Stimulated activated CD4-positive, alpha-beta T cell treated with anti-CD3 and anti-CD28 coated beads, Interleukin-4, amount 100 ng/mL, for 24 hours (primary cell): ENCODE results near the gene UBTD1.
"Not testable (repeated sequence)": the region's sequence is repeated elsewhere in the genome, so short reads cannot be mapped to it uniquely, and the experiment has no call there.

Experiments used
- DNase-seq: peaks from one replicate; pipeline ENCODE4 v3.0.0-alpha.2; 2020

UBTD1 gene

DNA sequence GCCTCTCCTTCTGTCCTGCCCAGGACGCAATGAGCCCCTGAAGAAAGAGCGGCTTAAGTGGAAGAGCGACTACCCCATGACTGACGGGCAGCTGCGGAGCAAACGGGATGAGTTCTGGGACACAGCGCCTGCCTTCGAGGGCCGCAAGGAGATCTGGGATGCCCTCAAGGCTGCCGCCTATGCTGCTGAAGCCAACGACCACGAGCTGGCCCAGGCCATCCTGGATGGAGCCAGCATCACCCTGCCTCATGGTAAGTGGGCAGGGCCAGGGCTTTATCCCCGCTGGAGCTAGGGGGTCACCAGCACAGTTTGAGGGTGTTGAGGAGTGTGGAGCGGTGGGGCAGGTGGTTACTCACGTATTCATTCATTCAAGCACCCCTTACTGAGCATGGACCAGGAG lies 69.2 kb downstream of the UBTD1 start:
- no peak for DNase-seq

- no peak for DNase-seq
Measured at GRCh38 chr10:97570146-97570788, 71.5 kb downstream of the UBTD1 start.

DNA sequence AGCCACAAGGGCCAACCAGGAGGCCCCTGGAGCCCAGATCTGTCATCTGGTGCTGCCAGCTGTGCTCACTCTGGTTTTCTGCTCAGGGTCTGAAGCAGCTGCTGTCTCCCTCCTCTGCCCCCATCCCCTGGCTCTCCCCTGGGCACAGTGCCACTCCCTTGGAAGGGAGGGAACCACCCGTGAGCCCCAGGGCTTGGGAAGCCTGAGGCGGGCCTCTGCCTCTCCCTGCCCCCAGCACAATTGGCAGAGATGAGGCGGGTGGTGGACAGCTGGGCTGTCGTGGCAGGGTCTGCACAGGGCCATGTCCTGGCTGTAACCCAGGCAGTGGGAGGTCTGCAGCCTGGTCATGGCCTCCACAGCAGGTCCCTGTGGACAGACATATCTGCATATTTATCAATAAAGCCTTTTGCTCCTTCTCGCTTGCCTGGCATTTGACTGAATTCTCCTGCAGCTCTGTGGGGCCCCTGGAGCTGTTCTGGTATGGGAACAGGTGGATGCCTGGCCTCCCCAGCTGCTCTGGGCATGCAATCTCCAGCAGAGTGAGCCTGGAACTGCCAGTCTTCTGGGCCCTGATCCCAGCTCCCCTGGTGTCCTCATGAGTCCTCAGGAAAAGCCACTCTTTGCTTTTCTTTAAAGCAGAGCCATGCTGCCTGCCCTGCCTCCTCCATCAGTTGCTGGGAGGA lies 72.2 kb downstream of the UBTD1 start:
- no peak for DNase-seq

GRCh38 chr10:97571622-97572021 lies 72.9 kb downstream of the UBTD1 start:
- no peak for DNase-seq

DNA sequence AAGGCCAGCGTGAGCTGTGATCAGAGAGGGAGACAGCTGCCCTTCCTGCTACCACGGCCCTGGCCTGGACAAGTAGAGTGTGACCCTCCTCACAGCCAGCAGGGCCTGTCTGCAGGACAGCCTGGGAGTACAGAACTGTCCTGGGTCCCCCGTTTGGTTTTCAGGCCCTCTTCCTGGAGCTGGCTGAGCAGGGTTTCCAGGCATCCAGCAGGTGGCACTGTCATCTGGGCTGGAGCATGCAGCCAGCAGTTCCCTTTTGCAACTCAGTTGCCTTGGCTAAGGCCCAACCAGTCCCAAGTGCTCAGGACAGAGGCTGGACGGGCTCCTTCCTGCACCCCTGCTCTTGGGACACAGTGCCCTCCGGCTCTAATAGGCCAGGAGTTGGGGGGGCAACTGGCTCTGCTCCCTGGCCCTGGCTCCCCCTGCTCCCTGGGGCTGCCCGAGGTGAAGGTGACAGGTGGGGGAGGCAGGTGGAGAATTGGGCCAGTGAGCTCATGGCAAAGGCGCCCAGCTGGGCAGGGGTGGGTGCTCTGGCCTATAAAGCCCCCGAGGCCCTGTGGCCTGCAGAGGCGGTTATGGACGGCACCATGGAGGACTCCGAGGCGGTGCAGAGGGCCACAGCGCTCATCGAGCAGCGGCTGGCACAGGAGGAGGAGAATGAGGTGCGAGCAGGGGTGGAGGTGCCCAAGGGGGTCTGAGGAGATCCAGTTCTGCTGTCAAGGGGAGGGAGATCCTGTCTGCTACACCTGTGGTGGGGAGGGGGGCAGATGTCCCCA lies 73.7 kb downstream of the UBTD1 start, which contains the start of gene ANKRD2:
TSS of gene ANKRD2 (plus strand) at position 566 of the 776 bp plus-strand sequence. CDS start at position 576, 10 bp downstream.
- peak; percentile 60 for DNase-seq

GRCh38 chr10:97573021-97573420 lies 74.3 kb downstream of the UBTD1 start:
- no peak for DNase-seq

GRCh38 chr10:97573672-97574071 lies 74.9 kb downstream of the UBTD1 start:
- no peak for DNase-seq

- DNase-seq, result no peak
Measured at GRCh38 chr10:97574374-97575126, 75.8 kb downstream of the UBTD1 start.

GRCh38 chr10:97575127-97575668 lies 76.5 kb downstream of the UBTD1 start:
- no peak for DNase-seq

DNA sequence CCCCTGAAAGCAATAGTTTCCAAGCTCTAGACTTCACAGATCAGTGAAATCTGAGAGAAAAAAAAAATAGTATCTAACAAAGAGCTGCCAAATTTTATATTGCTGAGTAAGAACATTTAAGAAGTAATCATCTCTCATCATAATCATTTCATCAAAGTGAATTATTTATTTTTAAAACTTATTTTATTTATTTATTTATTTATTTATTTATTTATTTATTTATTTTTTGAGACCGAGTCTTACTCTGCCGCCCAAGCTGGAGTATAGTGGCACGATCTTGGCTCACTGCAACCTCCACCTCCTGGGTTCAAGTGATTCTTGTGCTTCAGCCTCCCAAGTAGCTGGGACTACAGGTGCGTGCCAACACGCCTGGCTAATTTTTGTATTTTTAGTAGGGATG lies 77.8 kb downstream of the UBTD1 start:
- DNase-seq, result not testable (repeated sequence)

GRCh38 chr10:97577701-97578100 lies 79.0 kb downstream of the UBTD1 start:
- no peak for DNase-seq

DNA sequence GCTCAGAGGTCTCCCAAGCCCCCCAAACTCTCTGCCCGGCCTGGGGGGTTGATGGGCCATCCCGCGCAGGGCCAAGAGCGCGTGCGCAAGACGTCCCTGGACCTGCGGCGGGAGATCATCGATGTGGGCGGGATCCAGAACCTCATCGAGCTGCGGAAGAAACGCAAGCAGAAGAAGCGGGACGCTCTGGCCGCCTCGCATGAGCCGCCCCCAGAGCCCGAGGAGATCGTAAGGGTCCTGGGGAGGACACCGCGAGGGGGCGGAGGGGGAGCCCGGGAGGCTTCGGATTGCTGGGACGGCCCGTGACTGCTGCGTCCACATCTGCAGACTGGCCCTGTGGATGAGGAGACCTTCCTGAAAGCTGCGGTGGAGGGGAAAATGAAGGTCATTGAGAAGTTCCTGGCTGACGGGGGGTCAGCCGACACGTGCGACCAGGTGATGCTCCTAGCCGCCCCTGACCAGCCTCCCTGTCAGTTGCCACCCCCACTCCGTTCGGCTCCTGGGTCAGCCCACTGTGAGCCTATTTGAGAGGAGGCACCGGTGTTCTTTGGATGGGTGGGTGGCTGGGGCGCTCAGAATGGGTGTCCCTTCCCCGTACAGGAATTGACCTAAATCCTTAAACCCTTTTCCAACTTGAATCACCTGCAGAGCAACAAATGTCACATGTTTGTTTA lies 79.6 kb downstream of the UBTD1 start:
- DNase-seq, result no peak

DNA sequence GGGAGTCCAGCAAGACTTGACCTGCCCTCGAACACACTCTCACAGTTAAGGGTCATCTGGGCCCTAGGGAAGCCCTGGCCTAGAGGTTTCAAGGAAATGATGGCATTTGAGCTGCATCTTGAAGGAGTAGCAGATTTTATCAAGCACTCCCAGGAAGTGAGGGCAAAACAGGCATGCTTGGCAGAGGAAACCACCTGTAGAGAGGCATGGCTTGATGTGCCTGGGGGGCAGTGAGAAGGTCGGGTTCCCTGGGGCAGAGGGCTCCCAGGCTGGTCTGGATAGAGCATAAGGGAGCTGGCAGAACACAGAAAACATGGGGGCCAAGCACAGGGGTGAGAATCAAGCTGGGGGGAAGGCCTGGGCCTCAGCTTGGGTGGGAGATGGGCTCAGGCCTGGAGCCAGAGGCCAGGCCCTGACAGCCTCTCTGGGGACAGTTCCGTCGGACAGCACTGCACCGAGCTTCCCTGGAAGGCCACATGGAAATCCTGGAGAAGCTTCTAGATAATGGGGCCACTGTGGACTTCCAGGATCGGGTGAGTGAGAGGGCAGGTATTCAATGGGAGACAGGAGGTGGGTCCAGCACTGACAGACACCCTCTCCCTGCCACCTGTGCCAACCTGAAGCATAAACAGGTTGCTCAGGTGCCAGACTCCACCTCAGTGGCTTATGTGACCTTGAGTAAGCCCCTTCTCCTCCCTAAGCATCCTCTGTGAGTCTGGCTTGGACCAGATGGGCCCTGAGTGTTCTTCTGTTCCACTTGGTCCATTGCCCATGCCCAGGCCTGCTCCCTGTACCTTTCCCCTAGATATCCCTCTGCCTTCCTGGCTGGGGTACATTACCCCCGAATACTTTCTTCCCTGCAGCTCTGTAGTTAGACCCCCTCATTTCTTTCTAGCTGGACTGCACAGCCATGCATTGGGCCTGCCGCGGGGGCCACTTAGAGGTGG lies 82.0 kb downstream of the UBTD1 start:
- no peak for DNase-seq

- DNase-seq, result no peak
Measured at GRCh38 chr10:97582169-97582568, 83.4 kb downstream of the UBTD1 start.

GRCh38 chr10:97583476-97583875 lies 84.8 kb downstream of the UBTD1 start:
- no peak for DNase-seq

GRCh38 chr10:97584060-97584797 lies 85.5 kb downstream of the UBTD1 start, which contains the start of gene HOGA1:
Gene HOGA1 (plus strand): TSS chr10:97584389. CDS start chr10:97584704, 315 bp downstream.
- no peak for DNase-seq

GRCh38 chr10:97584798-97585438 lies 86.2 kb downstream of the UBTD1 start:
- no peak for DNase-seq

DNA sequence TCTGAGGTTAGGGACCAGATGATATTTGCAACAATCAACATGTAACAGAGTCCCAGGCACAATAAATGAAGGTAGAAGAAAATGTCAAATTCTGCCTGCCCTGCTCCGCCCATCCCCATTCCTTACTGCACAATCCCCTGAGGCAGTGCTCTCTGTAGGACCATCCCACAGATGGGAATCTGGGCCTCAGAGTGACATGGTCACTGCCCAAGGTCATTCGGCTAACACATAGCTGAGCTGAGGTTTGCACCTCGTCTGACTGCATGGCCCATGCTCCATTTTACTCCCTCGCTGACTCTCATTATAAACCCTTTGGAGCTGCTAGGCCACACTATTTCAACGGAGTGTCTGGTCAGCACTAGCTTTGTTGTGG lies 86.7 kb downstream of the UBTD1 start:
- no peak for DNase-seq

- DNase-seq, result no peak
Measured at GRCh38 chr10:97587183-97587582, 88.5 kb downstream of the UBTD1 start.

- no peak for DNase-seq
Measured at GRCh38 chr10:97589479-97589878, 90.8 kb downstream of the UBTD1 start, which contains the start of gene C10orf62. Gene C10orf62 (plus strand): TSS chr10:97589721. CDS start chr10:97589898, 177 bp downstream.
